ENCODE data around the gene IGHMBP2. TPM values are rescaled to one million over a fixed set of nuclear protein-coding genes. Genes with fewer than 3 reads are reported as not detected.
"Not testable (repeated sequence)": the region's sequence is repeated elsewhere in the genome, so short reads cannot be mapped to it uniquely, and the experiment has no call there.

Gene IGHMBP2
- 10 to 100 TPM; 20.9 to 25.4 TPM for total RNA-seq

- ATAC-seq = peak; percentile 94
- Mint-ChIP-seq H3K9me3 (ENCODE audit: low read depth) (no peaks in the 10 kb centered on the region), H3K4me3 (peak within 1 kb of the TSS; percentile 93), H3K4me1 (peaks cover 29% of the 10 kb centered on the region), H3K27ac (peak within 1 kb of the TSS; percentile 91), H3K36me3 (ENCODE audit: low read depth) (peaks cover 30% of the 10 kb centered on the region), H3K27me3 (no peaks in the 10 kb centered on the region)
- ChIA-PET POLR2A (interaction anchor here (0.6 kb wide), 1 partner anchor 132 kb away, joined by 3 read pairs; no protein-coding TSS in a partner anchor), CTCF (interaction anchor here (0.6 to 1.6 kb wide), 4 partner anchors 14 to 539 kb away, joined by 3 to 4 read pairs (median 3); partner anchors contain the start of gene CPT1A)
- peak; percentile 93 for DNase-seq
- intact Hi-C loops (cut with DNase I, micrococcal nuclease) = loop anchor here (1.0 to 10.0 kb wide), 10 partner anchors 59 to 1371 kb away; partner anchors contain the start of genes C11orf24 (in 1 of the 2), KMT5B (in 1 of the 2), LTO1 (in 1 of the 2) and PPFIA1 (in 1 of the 2)
These were observed at the start of gene IGHMBP2, which contains the start of gene MRPL21 for GRCh38 chr11:68903288-68904247. TSS of gene IGHMBP2 (plus strand) at chr11:68903891. CDS start at chr11:68903953, 62 bp downstream. TSS of gene MRPL21 (minus strand) at chr11:68903832. CDS start at chr11:68903810, 22 bp downstream.

- intact Hi-C loops (cut with DNase I, micrococcal nuclease) = loop anchor here in 1 of 2 experiments (10.0 kb wide), 1 partner anchor 220 kb away; no protein-coding TSS in a partner anchor
- Mint-ChIP-seq H3K27ac (no peak overlapping the region), H3K27me3 (peaks cover 18% of the 10 kb centered on the region), H3K4me3 (no peak overlapping the region), H3K36me3 (ENCODE audit: low read depth) (no peaks in the 10 kb centered on the region), H3K9me3 (ENCODE audit: low read depth) (no peaks in the 10 kb centered on the region), H3K4me1 (peaks cover 4% of the 10 kb centered on the region)
- ATAC-seq (no peak), DNase-seq (no peak)
- ChIA-PET POLR2A (no interaction called here), CTCF (no interaction called here)
These were observed 49.3 kb upstream of the IGHMBP2 start for GRCh38 chr11:68854273-68854958.

- Mint-ChIP-seq H3K36me3 (ENCODE audit: low read depth) (no peaks in the 10 kb centered on the region), H3K27ac (no peak overlapping the region), H3K27me3 (peaks cover 18% of the 10 kb centered on the region), H3K9me3 (ENCODE audit: low read depth) (no peaks in the 10 kb centered on the region), H3K4me3 (peak overlapping the region; percentile 32), H3K4me1 (peaks cover 4% of the 10 kb centered on the region)
- intact Hi-C loops (cut with DNase I, micrococcal nuclease) = loop anchor here in 1 of 2 experiments (10.0 kb wide), 1 partner anchor 221 kb away; no protein-coding TSS in a partner anchor
- CTCF ChIA-PET = no interaction called here
- DNase-seq = peak; percentile 51
- ATAC-seq = peak; percentile 77
- POLR2A ChIA-PET = no interaction called here
These were observed 48.3 kb upstream of the IGHMBP2 start for GRCh38 chr11:68855205-68855981.

GRCh38 chr11:68856425-68857030 lies 47.2 kb upstream of the IGHMBP2 start:
- ATAC-seq; H3K4me3 Mint-ChIP-seq; POLR2A ChIA-PET; DNase-seq; H3K4me1 Mint-ChIP-seq; H3K9me3 Mint-ChIP-seq (ENCODE audit: low read depth); H3K27ac Mint-ChIP-seq; H3K36me3 Mint-ChIP-seq (ENCODE audit: low read depth): not testable (repeated sequence)
- peaks cover 18% of the 10 kb centered on the region for H3K27me3 Mint-ChIP-seq
- CTCF ChIA-PET = interaction anchor here (0.8 kb wide), 1 partner anchor 12 kb away, joined by 3 read pairs; no protein-coding TSS in a partner anchor
- intact Hi-C loops (cut with DNase I, micrococcal nuclease) = loop anchor here in 1 of 2 experiments (10.0 kb wide), 1 partner anchor 222 kb away; no protein-coding TSS in a partner anchor

GRCh38 chr11:68857037-68857586 lies 46.6 kb upstream of the IGHMBP2 start:
- no peak overlapping the region for H3K4me3 Mint-ChIP-seq
- ATAC-seq = no peak
- POLR2A ChIA-PET = no interaction called here
- CTCF ChIA-PET = interaction anchor here (0.8 kb wide), 1 partner anchor 13 kb away, joined by 3 read pairs; no protein-coding TSS in a partner anchor
- no peaks in the 10 kb centered on the region for H3K9me3 Mint-ChIP-seq (ENCODE audit: low read depth)
- H3K27me3 Mint-ChIP-seq = peaks cover 15% of the 10 kb centered on the region
- H3K36me3 Mint-ChIP-seq (ENCODE audit: low read depth) = no peaks in the 10 kb centered on the region
- H3K4me1 Mint-ChIP-seq = peaks cover 4% of the 10 kb centered on the region
- DNase-seq = no peak
- intact Hi-C loops (cut with DNase I, micrococcal nuclease) = loop anchor here in 1 of 2 experiments (10.0 kb wide), 1 partner anchor 222 kb away; no protein-coding TSS in a partner anchor
- H3K27ac Mint-ChIP-seq = no peak overlapping the region

- DNase-seq (no peak), ATAC-seq (no peak)
- H3K9me3 Mint-ChIP-seq (ENCODE audit: low read depth) = no peaks in the 10 kb centered on the region
- POLR2A ChIA-PET = no interaction called here
- H3K27ac Mint-ChIP-seq = no peak overlapping the region
- peaks cover 4% of the 10 kb centered on the region for H3K4me1 Mint-ChIP-seq
- CTCF ChIA-PET = no interaction called here
- H3K27me3 Mint-ChIP-seq = peaks cover 5% of the 10 kb centered on the region
- intact Hi-C loops (cut with DNase I, micrococcal nuclease) = loop anchor here in 1 of 2 experiments (10.0 kb wide), 1 partner anchor 224 kb away; no protein-coding TSS in a partner anchor
- peaks cover 2% of the 10 kb centered on the region for H3K36me3 Mint-ChIP-seq (ENCODE audit: low read depth)
- H3K4me3 Mint-ChIP-seq = no peak overlapping the region
These were observed 44.6 kb upstream of the IGHMBP2 start for GRCh38 chr11:68859123-68859522.

- H3K4me1 Mint-ChIP-seq = no peaks in the 10 kb centered on the region
- H3K4me3 Mint-ChIP-seq = no peak overlapping the region
- no peak for DNase-seq
- no peak overlapping the region for H3K27ac Mint-ChIP-seq
- ATAC-seq = no peak
- H3K36me3 Mint-ChIP-seq (ENCODE audit: low read depth) = peaks cover 2% of the 10 kb centered on the region
- ChIA-PET CTCF (no interaction called here), POLR2A (no interaction called here)
- intact Hi-C loops (cut with DNase I, micrococcal nuclease) = no loop called here
- H3K27me3 Mint-ChIP-seq = peaks cover 2% of the 10 kb centered on the region
- H3K9me3 Mint-ChIP-seq (ENCODE audit: low read depth) = no peaks in the 10 kb centered on the region
These were observed 41.3 kb upstream of the IGHMBP2 start for GRCh38 chr11:68862421-68862820.

GRCh38 chr11:68863553-68864265 lies 40.0 kb upstream of the IGHMBP2 start:
- peaks cover 5% of the 10 kb centered on the region for H3K27me3 Mint-ChIP-seq
- ChIA-PET CTCF (no interaction called here), POLR2A (no interaction called here)
- no peaks in the 10 kb centered on the region for H3K9me3 Mint-ChIP-seq (ENCODE audit: low read depth)
- no peak for DNase-seq
- no peaks in the 10 kb centered on the region for H3K4me1 Mint-ChIP-seq
- intact Hi-C loops (cut with DNase I, micrococcal nuclease) = no loop called here
- ATAC-seq = no peak
- peaks cover 2% of the 10 kb centered on the region for H3K36me3 Mint-ChIP-seq (ENCODE audit: low read depth)
- no peak overlapping the region for H3K27ac Mint-ChIP-seq
- H3K4me3 Mint-ChIP-seq = no peak overlapping the region

- DNase-seq (no peak), ATAC-seq (no peak)
- POLR2A ChIA-PET = no interaction called here
- peaks cover 10% of the 10 kb centered on the region for H3K4me1 Mint-ChIP-seq
- H3K36me3 Mint-ChIP-seq (ENCODE audit: low read depth) = peaks cover 4% of the 10 kb centered on the region
- CTCF ChIA-PET = no interaction called here
- H3K27me3 Mint-ChIP-seq = peaks cover 18% of the 10 kb centered on the region
- intact Hi-C loops (cut with DNase I, micrococcal nuclease) = no loop called here
- no peaks in the 10 kb centered on the region for H3K9me3 Mint-ChIP-seq (ENCODE audit: low read depth)
- H3K4me3 Mint-ChIP-seq = no peak overlapping the region
- no peak overlapping the region for H3K27ac Mint-ChIP-seq
These were observed 38.5 kb upstream of the IGHMBP2 start for GRCh38 chr11:68865241-68865640.

- no peak overlapping the region for H3K4me3 Mint-ChIP-seq
- H3K4me1 Mint-ChIP-seq = peaks cover 12% of the 10 kb centered on the region
- H3K9me3 Mint-ChIP-seq (ENCODE audit: low read depth) = no peaks in the 10 kb centered on the region
- ATAC-seq (no peak), DNase-seq (no peak)
- H3K27ac Mint-ChIP-seq = no peak overlapping the region
- intact Hi-C loops (cut with DNase I, micrococcal nuclease) = no loop called here
- ChIA-PET POLR2A (no interaction called here), CTCF (interaction anchor here (1.0 kb wide), 1 partner anchor 37 kb away, joined by 3 read pairs; the partner anchor contains the start of genes IGHMBP2 and MRPL21)
- H3K36me3 Mint-ChIP-seq (ENCODE audit: low read depth) = peaks cover 4% of the 10 kb centered on the region
- H3K27me3 Mint-ChIP-seq = peaks cover 24% of the 10 kb centered on the region
These were observed 36.6 kb upstream of the IGHMBP2 start for GRCh38 chr11:68867066-68867465.
